DMS53 treated with DMSO at 0.1 percent for 48 hours (cell line): ENCODE results near the gene GNG7.
"Not testable (repeated sequence)": the region's sequence is repeated elsewhere in the genome, so short reads cannot be mapped to it uniquely, and the experiment has no call there.

Experiments used
- DNase-seq: peaks from one replicate; lab custom pipeline; 2025; ENCODE audit not compliant: unreplicated experiment; lab: John Stamatoyannopoulos, UW

GNG7 gene

GRCh38 chr19:2714102-2714501 is 11.6 kb upstream of the GNG7 start:
- not testable (repeated sequence) for DNase-seq

GRCh38 chr19:2713170-2713569 is 10.7 kb upstream of the GNG7 start:
- DNase-seq, result not testable (repeated sequence)

- DNase-seq, result no peak
Observed at GRCh38 chr19:2711875-2712205, 9.3 kb upstream of the GNG7 start.

- DNase-seq, result no peak
Observed at GRCh38 chr19:2711172-2711874, 8.8 kb upstream of the GNG7 start.

GRCh38 chr19:2706251-2706650 is 3.8 kb upstream of the GNG7 start:
- no peak for DNase-seq

- DNase-seq, result no peak
Observed at GRCh38 chr19:2703691-2704216, 1.3 kb upstream of the GNG7 start.

GRCh38 chr19:2703077-2703437 is 563 bp upstream of the GNG7 start:
- no peak for DNase-seq

- DNase-seq, result no peak
Observed at GRCh38 chr19:2701361-2702169, 929 bp downstream of the GNG7 start.

GRCh38 chr19:2700660-2701360 is 1.7 kb downstream of the GNG7 start:
- DNase-seq, result no peak

GRCh38 chr19:2699413-2700140 is 2.9 kb downstream of the GNG7 start:
- DNase-seq, result no peak

- no peak for DNase-seq
Observed at GRCh38 chr19:2694196-2694595, 8.3 kb downstream of the GNG7 start.

- no peak for DNase-seq
Observed at GRCh38 chr19:2693492-2694160, 8.9 kb downstream of the GNG7 start.

- DNase-seq, result no peak
Observed at GRCh38 chr19:2691951-2692350, 10.5 kb downstream of the GNG7 start.

GRCh38 chr19:2690856-2691255 is 11.6 kb downstream of the GNG7 start:
- no peak for DNase-seq

GRCh38 chr19:2686360-2686759 is 16.1 kb downstream of the GNG7 start:
- no peak for DNase-seq

- DNase-seq, result no peak
Observed at GRCh38 chr19:2685204-2685704, 17.2 kb downstream of the GNG7 start.

- DNase-seq, result no peak
Observed at GRCh38 chr19:2683430-2684003, 19.0 kb downstream of the GNG7 start.

- DNase-seq, result no peak
Observed at GRCh38 chr19:2680808-2681207, 21.7 kb downstream of the GNG7 start.

- DNase-seq, result no peak
Observed at GRCh38 chr19:2679439-2679838, 23.1 kb downstream of the GNG7 start.

- not testable (repeated sequence) for DNase-seq
Observed at GRCh38 chr19:2678948-2679347, 23.5 kb downstream of the GNG7 start.
